ENCODE data around the gene ALDH2.
A peak's percentile ranks its signal among the peaks of the same experiment; 100 is the strongest.
"Not testable (repeated sequence)": the region's sequence is repeated elsewhere in the genome, so short reads cannot be mapped to it uniquely, and the experiment has no call there.

The ALDH2 gene

DNA sequence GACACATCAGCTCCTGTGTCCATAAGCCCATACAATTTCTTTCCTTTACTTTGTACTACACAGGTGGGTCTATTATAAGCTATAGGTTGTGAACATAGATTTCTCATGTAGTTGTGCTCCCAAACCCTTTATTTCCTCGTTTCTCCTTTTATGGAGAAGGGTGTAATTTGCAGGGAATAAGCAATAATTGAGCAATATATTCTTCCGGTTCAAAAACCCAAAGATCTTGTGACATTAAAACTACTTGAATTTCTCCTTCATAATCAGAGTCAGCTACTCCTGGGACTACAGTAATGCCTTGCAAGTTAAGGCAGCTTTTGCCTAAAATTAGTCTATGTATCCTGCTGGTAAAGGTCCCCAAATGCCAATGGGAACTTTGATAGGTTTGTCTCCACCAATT is 56.2 kb downstream of the ALDH2 start:
- DNase-seq (ENCODE audit: low read depth) = no peak
- TF ChIP-seq, protein P1, sequence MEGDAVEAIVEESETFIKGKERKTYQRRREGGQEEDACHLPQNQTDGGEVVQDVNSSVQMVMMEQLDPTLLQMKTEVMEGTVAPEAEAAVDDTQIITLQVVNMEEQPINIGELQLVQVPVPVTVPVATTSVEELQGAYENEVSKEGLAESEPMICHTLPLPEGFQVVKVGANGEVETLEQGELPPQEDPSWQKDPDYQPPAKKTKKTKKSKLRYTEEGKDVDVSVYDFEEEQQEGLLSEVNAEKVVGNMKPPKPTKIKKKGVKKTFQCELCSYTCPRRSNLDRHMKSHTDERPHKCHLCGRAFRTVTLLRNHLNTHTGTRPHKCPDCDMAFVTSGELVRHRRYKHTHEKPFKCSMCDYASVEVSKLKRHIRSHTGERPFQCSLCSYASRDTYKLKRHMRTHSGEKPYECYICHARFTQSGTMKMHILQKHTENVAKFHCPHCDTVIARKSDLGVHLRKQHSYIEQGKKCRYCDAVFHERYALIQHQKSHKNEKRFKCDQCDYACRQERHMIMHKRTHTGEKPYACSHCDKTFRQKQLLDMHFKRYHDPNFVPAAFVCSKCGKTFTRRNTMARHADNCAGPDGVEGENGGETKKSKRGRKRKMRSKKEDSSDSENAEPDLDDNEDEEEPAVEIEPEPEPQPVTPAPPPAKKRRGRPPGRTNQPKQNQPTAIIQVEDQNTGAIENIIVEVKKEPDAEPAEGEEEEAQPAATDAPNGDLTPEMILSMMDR (conservative IDR thresholded peaks at IDR 0.05; ENCODE audit: low read length) = no peak

DNA sequence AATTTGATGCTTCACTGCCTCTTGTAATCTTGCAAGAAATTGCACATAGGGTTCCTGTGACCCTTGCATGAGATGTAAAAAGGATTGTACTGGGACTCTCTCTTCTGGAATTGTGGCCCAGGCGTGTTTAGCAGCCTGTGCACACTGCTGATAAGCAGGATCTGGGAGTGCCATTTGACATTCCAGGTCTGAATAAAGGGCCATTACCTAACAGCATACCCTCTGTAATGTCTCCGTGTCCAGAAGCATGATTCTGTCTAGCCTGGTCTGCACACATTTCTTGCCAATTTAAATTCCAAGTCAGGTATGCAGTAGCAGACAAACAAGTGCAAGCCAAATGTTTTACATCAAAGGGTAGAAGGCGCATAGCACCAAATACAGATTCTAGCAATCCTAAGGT is 57.2 kb downstream of the ALDH2 start:
- H3K4me3 ChIP-seq (ENCODE audit: low read length) = no peak overlapping the region
- TF ChIP-seq, protein P1 (conservative IDR thresholded peaks at IDR 0.05; ENCODE audit: low read length) = no peak
- no peak for DNase-seq (ENCODE audit: low read depth)

More for the DNA sequence above, 56.2 kb downstream of the ALDH2 start:
- H3K4me3 ChIP-seq (ENCODE audit: low read length) = no peak overlapping the region

DNA sequence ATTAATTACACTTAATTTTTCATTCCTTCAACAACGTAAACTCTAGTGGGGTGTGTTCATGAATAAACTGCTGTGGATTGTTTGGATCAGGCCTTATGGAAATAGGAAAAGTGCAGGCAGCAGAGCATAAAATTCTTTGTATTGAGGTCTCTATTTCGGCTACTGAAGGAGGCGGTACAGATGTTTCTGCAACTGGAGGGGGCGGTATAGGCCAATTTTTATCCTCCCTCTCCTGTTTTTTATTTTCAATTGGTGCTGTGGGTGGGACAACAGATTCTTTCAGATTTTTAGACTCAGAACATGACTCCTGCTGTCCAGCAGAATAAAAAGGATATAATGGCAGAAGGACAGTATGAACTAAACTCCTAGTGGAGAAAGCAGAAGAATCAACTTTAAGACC is 57.6 kb downstream of the ALDH2 start:
- H3K4me3 ChIP-seq (ENCODE audit: low read length); DNase-seq (ENCODE audit: low read depth): not testable (repeated sequence)

DNA sequence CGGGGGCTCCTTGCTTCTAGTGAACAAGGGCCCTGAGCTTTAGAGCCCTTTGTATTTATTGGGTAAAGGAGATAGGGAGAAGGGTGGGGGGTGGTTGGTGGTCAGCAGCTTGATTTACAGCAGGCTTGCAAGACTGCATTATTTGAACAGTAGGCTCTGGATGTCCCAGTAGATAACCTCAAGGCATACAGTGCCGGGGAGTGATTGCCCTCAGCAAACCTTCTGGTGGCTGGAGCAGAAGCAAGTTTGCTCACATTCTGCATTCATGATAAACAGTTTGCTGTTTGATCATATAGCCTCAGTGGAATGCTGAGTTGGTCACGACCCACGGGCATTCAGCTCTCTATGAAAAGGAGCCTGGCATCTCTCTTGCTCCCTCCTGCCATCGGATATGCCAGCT is 58.8 kb downstream of the ALDH2 start:
- TF ChIP-seq, protein P1 (conservative IDR thresholded peaks at IDR 0.05; ENCODE audit: low read length) = no peak

More for the DNA sequence above, 57.6 kb downstream of the ALDH2 start:
- TF ChIP-seq, protein P1 (conservative IDR thresholded peaks at IDR 0.05; ENCODE audit: low read length) = peak; percentile 34

DNA sequence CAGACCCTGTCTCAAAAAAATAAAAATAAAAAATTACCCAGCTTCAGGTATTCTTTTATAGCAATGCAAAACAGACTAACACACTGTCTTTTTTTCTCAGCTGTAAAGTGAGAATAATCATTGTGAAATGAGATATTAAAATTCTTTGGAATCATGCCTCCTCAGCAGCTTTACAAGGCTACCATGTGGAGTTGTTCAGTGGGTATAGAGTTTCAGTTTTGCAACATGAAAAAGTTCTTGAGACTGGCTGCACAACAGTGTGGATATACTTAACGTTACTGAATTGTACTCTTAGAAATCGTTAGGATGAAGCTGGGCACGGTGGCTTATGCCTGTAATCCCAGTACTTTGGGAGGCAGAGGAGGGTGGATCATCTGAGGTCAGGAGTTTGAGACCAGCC is 59.6 kb downstream of the ALDH2 start:
- TF ChIP-seq, protein P1 (conservative IDR thresholded peaks at IDR 0.05; ENCODE audit: low read length) = no peak
- peak; percentile 31 for DNase-seq (ENCODE audit: low read depth)
- H3K4me3 ChIP-seq (ENCODE audit: low read length) = no peak overlapping the region

More for the DNA sequence above, 58.8 kb downstream of the ALDH2 start:
- H3K4me3 ChIP-seq (ENCODE audit: low read length) = no peak overlapping the region
- DNase-seq (ENCODE audit: low read depth) = no peak

DNA sequence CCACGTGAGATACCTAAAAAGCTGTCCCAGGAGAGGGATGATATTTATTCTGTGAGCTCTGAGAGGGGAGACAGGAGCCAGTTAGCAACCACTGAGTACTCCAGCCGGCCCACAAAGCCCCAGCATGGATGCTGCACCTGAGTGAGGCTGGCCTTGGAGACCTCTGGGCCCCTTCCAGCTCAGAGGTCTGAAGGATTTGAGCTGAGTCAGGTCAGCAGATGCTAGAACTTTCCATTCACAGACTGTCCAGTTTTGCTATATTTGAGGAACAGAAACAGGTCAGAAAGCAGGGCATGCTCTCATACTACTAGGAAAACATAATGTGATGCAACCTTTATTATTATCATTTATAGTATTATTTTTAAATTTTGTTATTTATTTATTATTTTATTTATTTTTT is 60.3 kb downstream of the ALDH2 start:
- TF ChIP-seq, protein P1 (conservative IDR thresholded peaks at IDR 0.05; ENCODE audit: low read length) = no peak
- no peak overlapping the region for H3K4me3 ChIP-seq (ENCODE audit: low read length)

DNA sequence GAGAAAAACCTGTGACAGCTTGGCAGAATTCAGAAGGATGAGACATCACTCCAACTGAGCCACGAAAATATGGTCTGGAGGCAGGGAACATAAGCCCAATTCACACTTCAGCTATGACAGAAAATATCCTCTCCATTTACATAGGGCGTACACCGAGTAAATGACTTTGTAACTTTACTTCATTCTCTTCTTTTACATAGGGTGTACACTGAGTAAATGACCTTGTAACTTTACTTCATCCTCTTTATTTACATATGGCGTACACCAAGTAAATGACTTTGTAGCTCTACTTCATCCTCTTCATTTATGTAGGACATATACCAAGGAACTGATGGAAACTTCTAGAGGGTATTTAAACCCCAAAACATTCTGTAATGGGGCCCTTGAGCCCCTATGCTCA is 61.2 kb downstream of the ALDH2 start:
- DNase-seq (ENCODE audit: low read depth) = no peak
- no peak overlapping the region for H3K4me3 ChIP-seq (ENCODE audit: low read length)
- TF ChIP-seq, protein P1 (conservative IDR thresholded peaks at IDR 0.05; ENCODE audit: low read length) = no peak

More for the DNA sequence above, 60.3 kb downstream of the ALDH2 start:
- DNase-seq (ENCODE audit: low read depth) = no peak
